Measurements from ENCODE around the gene DRAP1.
A peak's percentile ranks its signal among the peaks of the same experiment; 100 is the strongest.

DRAP1 gene

DNA sequence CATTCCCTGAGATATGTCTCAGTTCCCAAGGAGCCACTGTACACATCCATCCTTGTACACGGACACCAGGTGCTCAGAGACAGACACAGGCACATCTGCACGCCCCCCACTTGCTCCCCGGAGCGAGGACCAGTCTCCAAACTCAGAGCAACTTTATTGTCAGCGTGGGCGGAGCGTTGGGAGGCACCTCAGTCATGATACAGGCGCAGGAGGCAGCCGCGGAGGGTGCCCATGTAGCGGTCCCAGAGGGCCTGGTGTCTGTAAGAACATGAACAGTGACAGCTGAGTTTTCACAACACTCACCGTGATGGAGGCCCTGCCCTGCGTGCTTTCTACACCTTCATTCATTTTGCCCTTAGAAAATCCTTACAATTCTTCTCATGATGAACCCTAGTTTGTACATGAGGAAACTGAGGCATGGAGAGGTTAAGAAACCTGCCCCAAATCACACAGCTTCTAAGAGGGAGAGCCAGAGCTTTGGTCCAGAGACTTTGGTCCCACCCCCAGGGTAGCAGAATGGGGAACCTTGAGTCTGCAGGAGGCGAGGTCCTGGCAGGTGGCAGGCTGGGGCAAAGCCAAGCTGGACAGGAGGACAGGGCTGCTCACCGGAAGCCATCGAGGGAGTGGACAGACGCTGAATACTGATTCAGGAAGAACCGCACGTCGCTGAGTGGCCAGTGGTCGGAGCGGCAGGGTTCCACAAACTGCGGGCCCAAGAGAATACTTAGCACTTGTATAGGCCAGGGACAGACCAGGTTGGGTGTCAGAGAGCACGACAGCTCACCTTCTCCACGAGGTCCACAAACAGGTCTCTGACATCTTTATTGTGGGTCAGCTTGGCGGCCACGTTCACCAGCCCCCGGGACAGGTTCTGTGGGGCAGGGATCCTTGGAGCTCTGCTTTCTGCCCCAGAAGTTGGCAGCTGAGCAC lies 35.2 kb upstream of the DRAP1 start:
- Histone ChIP-seq H3K4me3 (no peak overlapping the region), H3K4me2 (peak overlapping the region in 9 of 11 experiments; percentile 23 to 98 (median 79); a peak in 15 of 22 replicates), H4K20me1 (peaks cover 0 to 58% (median 28%) of the 10 kb centered on the region in 11 experiments; a peak in 16 of 22 replicates), H3K9me3 (replicated peaks in 1 of 11) (no peaks in the 10 kb centered on the region), H3K27me3 (no peaks in the 10 kb centered on the region), H3K27ac (0 out of 22 replicates have a peak overlapping the region, but pooled peaks of 1 of the 11 experiments have one; percentile 4), H3K36me3 (peaks cover 45 to 60% (median 50%) of the 10 kb centered on the region in 11 experiments), H3K4me1 (peaks cover 68 to 83% (median 78%) of the 10 kb centered on the region in 10 experiments), H3K9ac (peak overlapping the region in 6 of 11 experiments; percentile 1 to 43 (median 22); a peak in 3 of 22 replicates)
- TF ChIP-seq Cebpa-rat (IDR thresholded peaks at IDR 0.05), result no peak

DNA sequence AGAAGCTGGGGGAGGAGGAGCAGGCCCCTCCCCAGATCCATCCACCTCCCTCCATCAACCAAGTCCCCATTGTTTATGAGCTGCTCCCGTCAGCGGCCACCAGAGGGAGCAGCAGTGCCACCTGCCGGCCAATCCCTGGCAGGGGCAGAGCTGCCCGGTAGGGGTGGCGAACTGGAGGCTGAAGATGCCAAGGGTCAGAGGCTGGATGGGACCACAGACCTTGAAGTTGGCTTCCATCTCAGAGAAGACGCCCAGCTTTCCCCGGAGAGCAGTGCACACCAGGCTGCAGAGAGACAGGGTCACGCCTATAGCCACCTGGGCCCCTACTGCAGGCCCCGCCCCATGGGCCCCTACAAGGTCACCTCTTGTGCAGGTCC lies 34.5 kb upstream of the DRAP1 start:
- H3K9ac ChIP-seq, result peak overlapping the region in 8 of 11 experiments; percentile 12 to 97 (median 34); a peak in 11 of 22 replicates
- no peaks in the 10 kb centered on the region for H3K9me3 ChIP-seq (replicated peaks in 1 of 11)
- H3K27ac ChIP-seq, result no peak overlapping the region; a peak in 1 of 22 replicates
- peaks cover 0 to 58% (median 28%) of the 10 kb centered on the region in 11 experiments; a peak in 16 of 22 replicates for H4K20me1 ChIP-seq
- peaks cover 45 to 60% (median 50%) of the 10 kb centered on the region in 11 experiments for H3K36me3 ChIP-seq
- no peaks in the 10 kb centered on the region for H3K27me3 ChIP-seq
- H3K4me2 ChIP-seq, result peak overlapping the region; percentile 60 to 98 (median 95)
- no peak for TF ChIP-seq Cebpa-rat (IDR thresholded peaks at IDR 0.05)
- no peak overlapping the region; a peak in 1 of 20 replicates for H3K4me3 ChIP-seq
- H3K4me1 ChIP-seq, result peaks cover 72 to 83% (median 81%) of the 10 kb centered on the region in 10 experiments

DNA sequence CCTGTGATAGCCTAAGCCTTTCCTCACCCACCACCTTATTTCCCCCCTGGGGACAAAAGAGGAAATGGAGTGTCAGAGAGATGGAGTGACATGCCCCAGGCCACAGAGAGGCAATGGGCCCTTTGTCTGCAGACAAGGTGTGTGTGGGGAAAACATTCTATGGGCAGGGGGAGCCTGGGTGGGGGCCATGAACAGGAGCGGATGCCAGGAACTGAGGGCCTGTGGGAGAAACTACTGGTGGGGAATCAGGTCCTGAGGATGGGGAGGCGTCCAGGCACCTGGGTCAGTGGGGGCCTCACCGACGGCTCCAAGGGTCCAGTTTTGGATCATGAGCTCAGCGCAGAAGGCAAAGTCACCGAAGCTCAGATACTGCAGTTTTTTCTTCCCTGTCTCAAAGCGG lies 34.0 kb upstream of the DRAP1 start:
- no peak overlapping the region for H3K4me3 ChIP-seq
- no peak for TF ChIP-seq Cebpa-rat (IDR thresholded peaks at IDR 0.05)
- no peaks in the 10 kb centered on the region for H3K9me3 ChIP-seq (replicated peaks in 1 of 11)
- no peak overlapping the region; a peak in 1 of 22 replicates for H3K27ac ChIP-seq
- peaks cover 72 to 83% (median 81%) of the 10 kb centered on the region in 10 experiments for H3K4me1 ChIP-seq
- peaks cover 45 to 60% (median 50%) of the 10 kb centered on the region in 11 experiments for H3K36me3 ChIP-seq
- H3K27me3 ChIP-seq, result no peaks in the 10 kb centered on the region
- peak overlapping the region; percentile 60 to 98 (median 95) for H3K4me2 ChIP-seq
- H4K20me1 ChIP-seq, result peaks cover 0 to 58% (median 28%) of the 10 kb centered on the region in 11 experiments; a peak in 16 of 22 replicates
- peak overlapping the region in 9 of 11 experiments; percentile 12 to 97 (median 35); a peak in 14 of 22 replicates for H3K9ac ChIP-seq

DNA sequence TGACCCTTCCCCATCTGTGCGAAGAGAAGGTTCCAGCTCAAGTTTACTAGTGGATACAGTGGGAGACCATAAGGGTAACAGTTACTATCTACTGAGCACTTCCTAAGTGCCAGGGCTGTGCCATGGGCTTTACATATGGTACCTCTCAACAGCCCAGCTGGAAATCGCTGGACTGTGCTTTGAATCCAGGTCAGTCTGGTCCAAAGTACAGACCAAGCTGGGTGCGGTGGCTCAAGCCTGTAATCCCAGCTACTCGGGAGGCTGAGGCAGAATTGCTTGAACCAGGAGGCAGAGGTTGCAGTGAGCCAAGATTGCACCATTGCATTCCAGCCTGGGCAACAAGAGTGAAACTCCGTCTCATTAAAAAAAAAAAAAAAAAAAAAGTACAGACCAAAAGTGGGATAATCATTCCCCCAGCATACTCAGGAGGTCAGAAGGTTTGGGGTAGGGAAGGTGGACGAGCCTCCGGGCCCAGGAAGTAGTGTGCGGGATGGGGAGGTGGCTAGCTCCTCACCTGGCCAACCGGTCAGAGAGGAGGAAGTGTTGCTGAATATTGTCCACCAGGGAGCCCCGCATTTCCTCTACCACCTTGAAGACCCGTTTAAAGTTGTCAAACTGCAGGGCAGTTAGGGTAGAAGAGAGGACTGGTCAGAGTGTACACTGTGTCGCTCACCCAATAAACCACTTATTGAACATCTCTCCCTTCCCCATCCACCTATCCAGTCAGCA lies 33.3 kb upstream of the DRAP1 start:
- Histone ChIP-seq H3K27me3 (no peaks in the 10 kb centered on the region), H3K9ac (peak overlapping the region in 10 of 11 experiments; percentile 30 to 98 (median 90); a peak in 13 of 22 replicates), H4K20me1 (peaks cover 0 to 61% (median 31%) of the 10 kb centered on the region in 11 experiments; a peak in 16 of 22 replicates), H3K4me2 (peak overlapping the region; percentile 94 to 98 (median 97); a peak in 19 of 22 replicates), H3K9me3 (replicated peaks in 1 of 11) (no peaks in the 10 kb centered on the region), H3K27ac (no peak overlapping the region), H3K36me3 (peaks cover 45 to 60% (median 50%) of the 10 kb centered on the region in 11 experiments), H3K4me1 (peaks cover 65 to 77% (median 74%) of the 10 kb centered on the region in 10 experiments), H3K4me3 (0 out of 20 replicates have a peak overlapping the region, but pooled peaks of 1 of the 10 experiments have one; percentile 91)
- TF ChIP-seq Cebpa-rat (IDR thresholded peaks at IDR 0.05), result no peak

DNA sequence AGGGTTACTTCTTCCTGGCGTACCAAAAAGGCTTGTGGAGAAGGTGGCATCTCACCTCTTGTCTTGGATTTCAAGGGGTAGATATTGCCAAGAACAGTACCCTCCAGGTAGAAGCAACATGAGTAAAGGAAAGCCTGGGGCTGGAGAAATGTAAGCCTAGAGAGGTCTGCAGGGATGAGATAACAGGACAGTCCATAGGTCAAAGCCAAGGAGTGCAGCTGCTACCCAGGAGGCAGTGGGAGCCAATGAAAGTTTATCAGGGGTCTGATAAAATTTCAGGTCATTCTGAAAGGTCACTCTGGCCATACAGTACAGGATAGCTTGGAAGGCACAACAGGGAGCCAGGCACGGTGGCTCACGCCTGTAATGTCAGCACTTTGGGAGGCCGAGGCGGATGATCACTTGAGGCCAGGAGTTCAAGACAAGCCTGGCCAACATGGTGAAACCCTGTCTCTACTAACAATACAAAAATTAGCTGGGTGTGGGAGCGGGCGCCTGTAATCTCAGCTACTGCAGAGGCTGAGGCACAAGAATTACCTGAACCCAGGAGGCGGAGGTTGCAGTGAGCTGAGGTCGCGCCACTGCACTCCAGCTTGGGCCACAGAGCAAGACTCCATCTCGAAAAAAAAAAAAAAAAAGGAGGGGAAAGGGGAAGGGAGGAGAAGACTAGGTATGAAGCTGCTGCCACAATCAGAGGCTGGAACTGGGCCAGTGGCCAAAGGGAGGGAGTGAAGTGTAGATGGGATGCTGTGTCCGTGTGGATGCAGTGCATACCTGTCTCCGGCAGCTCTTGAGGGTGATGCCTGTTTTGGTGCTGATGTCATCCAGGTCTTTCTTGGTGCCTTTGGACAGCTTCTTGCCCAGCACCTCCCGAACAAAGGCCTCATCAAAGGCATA lies 32.2 kb upstream of the DRAP1 start:
- H3K27me3 ChIP-seq, result no peaks in the 10 kb centered on the region
- peak overlapping the region; percentile 61 to 98 (median 85) for H3K4me3 ChIP-seq
- TF ChIP-seq Cebpa-rat (IDR thresholded peaks at IDR 0.05), result no peak
- H4K20me1 ChIP-seq, result peaks cover 0 to 63% (median 42%) of the 10 kb centered on the region in 11 experiments; a peak in 17 of 22 replicates
- H3K36me3 ChIP-seq, result peaks cover 41 to 54% (median 49%) of the 10 kb centered on the region in 11 experiments
- H3K27ac ChIP-seq, result peak overlapping the region in 9 of 11 experiments; percentile 79 to 94 (median 87); a peak in 16 of 22 replicates
- peak overlapping the region; percentile 94 to 98 (median 97) for H3K4me2 ChIP-seq
- peak overlapping the region; percentile 69 to 98 (median 89) for H3K9ac ChIP-seq
- H3K9me3 ChIP-seq (replicated peaks in 1 of 11), result no peaks in the 10 kb centered on the region
- H3K4me1 ChIP-seq, result peaks cover 57 to 72% (median 67%) of the 10 kb centered on the region in 10 experiments

DNA sequence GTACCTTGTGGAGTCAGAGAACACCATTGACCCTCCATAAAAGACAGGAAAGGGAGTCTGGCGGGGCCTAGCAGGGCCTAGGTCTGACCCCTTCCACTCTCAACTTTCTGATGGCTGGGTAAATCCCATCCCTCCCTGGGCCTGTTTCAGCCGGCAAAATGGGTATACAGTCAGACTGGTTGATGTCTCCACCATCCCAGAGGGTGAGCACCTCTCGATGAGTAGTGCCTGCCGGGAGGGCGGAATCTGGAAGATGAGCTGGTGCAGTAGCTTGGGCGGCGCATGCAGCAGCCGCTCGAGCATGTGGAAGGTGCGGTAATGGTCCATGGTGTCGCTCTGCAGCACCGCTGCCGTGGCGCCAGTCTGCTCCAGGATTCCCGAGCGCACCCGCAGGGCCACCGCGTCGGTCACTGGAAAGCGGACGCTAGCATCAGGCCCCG lies 31.5 kb upstream of the DRAP1 start:
- H3K27ac ChIP-seq, result peak overlapping the region; percentile 6 to 94 (median 87); a peak in 21 of 22 replicates
- H3K36me3 ChIP-seq, result peaks cover 34 to 52% (median 43%) of the 10 kb centered on the region in 11 experiments
- peaks cover 59 to 73% (median 69%) of the 10 kb centered on the region in 10 experiments for H3K4me1 ChIP-seq

DNA sequence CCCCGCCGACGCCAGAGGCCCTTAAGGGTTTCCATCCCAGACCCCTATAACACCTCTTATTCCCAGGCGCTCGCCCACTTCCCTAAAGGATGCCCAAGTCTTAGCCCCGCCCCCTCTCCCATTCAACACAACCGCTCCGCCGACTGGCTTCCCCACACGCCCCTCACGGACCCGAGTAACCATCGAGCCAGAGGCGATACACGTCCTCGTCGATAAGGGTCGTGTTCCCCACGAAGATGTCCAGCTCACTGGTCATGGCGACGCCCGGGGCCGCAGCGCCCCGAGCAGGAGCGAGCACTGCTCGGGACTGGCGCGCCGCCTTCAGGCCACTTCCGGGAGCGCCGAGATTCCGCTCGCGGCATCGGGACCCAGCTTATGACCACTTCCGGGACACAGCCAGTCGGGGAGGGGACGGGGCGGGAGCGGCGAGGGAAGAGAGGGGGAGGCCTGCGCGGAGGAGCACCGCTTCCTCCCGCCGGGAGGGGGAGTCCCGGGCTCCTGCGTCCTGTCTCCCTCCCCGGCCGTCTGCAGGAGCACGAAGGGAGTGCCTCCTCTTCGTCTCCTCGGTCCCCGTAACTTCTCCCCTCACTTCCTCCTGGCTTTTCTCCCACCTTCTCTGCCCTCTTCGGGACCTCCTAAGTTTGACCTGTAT lies 30.9 kb upstream of the DRAP1 start, which contains the start of gene FIBP:
Gene FIBP, minus strand, starts transcription at position 309 of the 652 bp plus-strand sequence. Its CDS starts 53 bp downstream, at position 256.
- Histone ChIP-seq H3K36me3 (peaks cover 29 to 50% (median 38%) of the 10 kb centered on the region in 11 experiments), H3K27me3 (no peaks in the 10 kb centered on the region), H3K9ac (peak within 1 kb of the TSS; percentile 82 to 98 (median 89)), H3K4me3 (peak within 1 kb of the TSS; percentile 61 to 98 (median 85)), H3K4me1 (peaks cover 63 to 78% (median 74%) of the 10 kb centered on the region in 10 experiments), H3K4me2 (peak within 1 kb of the TSS; percentile 94 to 99 (median 97)), H3K27ac (peak within 1 kb of the TSS; percentile 79 to 94 (median 87)), H4K20me1 (peaks cover 0 to 70% (median 47%) of the 10 kb centered on the region in 11 experiments; a peak in 18 of 22 replicates), H3K9me3 (replicated peaks in 1 of 11) (no peaks in the 10 kb centered on the region)
- no peak for TF ChIP-seq Cebpa-rat (IDR thresholded peaks at IDR 0.05)

More for the DNA sequence above, 31.5 kb upstream of the DRAP1 start:
- H3K9ac ChIP-seq, result peak overlapping the region; percentile 69 to 98 (median 89)
- peak overlapping the region; percentile 61 to 98 (median 85) for H3K4me3 ChIP-seq
- no peaks in the 10 kb centered on the region for H3K27me3 ChIP-seq
- TF ChIP-seq Cebpa-rat (IDR thresholded peaks at IDR 0.05), result no peak
- no peaks in the 10 kb centered on the region for H3K9me3 ChIP-seq (replicated peaks in 1 of 11)
- peak overlapping the region; percentile 94 to 98 (median 97) for H3K4me2 ChIP-seq
- H4K20me1 ChIP-seq, result peaks cover 0 to 70% (median 49%) of the 10 kb centered on the region in 11 experiments; a peak in 18 of 22 replicates
